HG02759 (cell line): ENCODE measurements around the gene PIEZO1.
A peak's percentile ranks its signal among the peaks of the same experiment; 100 is the strongest.

Experiments used
- ATAC-seq: cut with Tn5 transposase; IDR thresholded peaks from one replicate; pipeline ENCODE4 v1.9.1; 2021; ENCODE audit warnings: mild to moderate bottlenecking, moderate library complexity; ENCODE audit not compliant: unreplicated experiment

Gene PIEZO1

GRCh38 chr16:88816736-88817535 lies 31.9 kb upstream of the PIEZO1 start:
- ATAC-seq, result no peak

- no peak for ATAC-seq
Measured at GRCh38 chr16:88815901-88816589, 31.0 kb upstream of the PIEZO1 start.

- no peak for ATAC-seq
Measured at GRCh38 chr16:88815227-88815626, 30.2 kb upstream of the PIEZO1 start.

- no peak for ATAC-seq
Measured at GRCh38 chr16:88814144-88814502, 29.1 kb upstream of the PIEZO1 start.

- no peak for ATAC-seq
Measured at GRCh38 chr16:88813269-88814143, 28.5 kb upstream of the PIEZO1 start.

- no peak for ATAC-seq
Measured at GRCh38 chr16:88812513-88813268, 27.7 kb upstream of the PIEZO1 start.

GRCh38 chr16:88811769-88812512 lies 26.9 kb upstream of the PIEZO1 start, which contains the start of gene APRT:
TSS of gene APRT (minus strand) at chr16:88811928. CDS start at chr16:88811899, 29 bp downstream.
- peak; percentile 72 for ATAC-seq

- peak; percentile 51 for ATAC-seq
Measured at GRCh38 chr16:88810912-88811768, 26.1 kb upstream of the PIEZO1 start.

- ATAC-seq, result no peak
Measured at GRCh38 chr16:88810166-88810911, 25.3 kb upstream of the PIEZO1 start.

- no peak for ATAC-seq
Measured at GRCh38 chr16:88809676-88810165, 24.7 kb upstream of the PIEZO1 start.

- ATAC-seq, result no peak
Measured at GRCh38 chr16:88809068-88809675, 24.2 kb upstream of the PIEZO1 start.

GRCh38 chr16:88807626-88808453 lies 22.8 kb upstream of the PIEZO1 start:
- no peak for ATAC-seq

GRCh38 chr16:88807142-88807625 lies 22.2 kb upstream of the PIEZO1 start:
- ATAC-seq, result no peak

- no peak for ATAC-seq
Measured at GRCh38 chr16:88806491-88807111, 21.6 kb upstream of the PIEZO1 start.

- no peak for ATAC-seq
Measured at GRCh38 chr16:88805887-88806393, 20.9 kb upstream of the PIEZO1 start.

- ATAC-seq, result no peak
Measured at GRCh38 chr16:88805340-88805715, 20.3 kb upstream of the PIEZO1 start.
